ENCODE measurements around the gene MRAS. TPM values are rescaled to one million over a fixed set of nuclear protein-coding genes. Genes with fewer than 3 reads are reported as not detected.
"Not testable (repeated sequence)": the region's sequence is repeated elsewhere in the genome, so short reads cannot be mapped to it uniquely, and the experiment has no call there.

MRAS gene
- total and polyA plus RNA-seq, 8 donors: 18.1 to 48.0 (median 21.5) TPM

DNA sequence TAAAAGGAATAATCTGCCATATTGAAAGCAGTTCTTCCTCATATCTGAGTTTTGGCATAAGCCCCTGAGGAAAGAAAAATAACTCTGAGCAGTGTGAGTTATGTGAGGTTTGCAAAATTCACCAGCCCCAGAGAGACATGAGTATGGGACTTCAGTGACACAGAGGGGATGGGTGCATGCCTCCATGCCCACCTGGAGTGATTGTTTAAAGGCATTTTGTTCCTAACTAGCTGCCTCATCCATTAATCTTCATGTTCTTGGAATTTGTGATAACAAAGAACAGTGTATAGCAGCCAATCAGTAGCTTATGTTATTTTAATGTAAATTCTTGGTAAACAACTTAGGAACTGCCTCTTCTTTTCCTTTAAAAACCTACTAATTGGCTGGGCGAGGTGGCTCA, 74.9 kb downstream of the MRAS start:
- ATAC-seq: no peak
- no peak overlapping the region for H3K27ac ChIP-seq
- TF ChIP-seq CTCF (IDR thresholded peaks at IDR 0.05): no peak

GRCh38 chr3:138424323-138424722, 75.9 kb downstream of the MRAS start:
- Histone ChIP-seq H3K36me3 (no peaks in the 10 kb centered on the region), H3K9me3 (no peaks in the 10 kb centered on the region), H3K4me1 (no peaks in the 10 kb centered on the region), H3K4me3 (no peak overlapping the region), H3K27ac (no peak overlapping the region), H3K27me3 (no peaks in the 10 kb centered on the region)
- DNase-seq (no peak), ATAC-seq (no peak)
- TF ChIP-seq CTCF (IDR thresholded peaks at IDR 0.05): no peak
- intact Hi-C loops (cut with DNase I): loop anchor here in 1 of 2 donors (10.0 kb wide), 1 partner anchor 500 kb away; no protein-coding TSS in a partner anchor

More for the DNA sequence above, 74.9 kb downstream of the MRAS start:
- no peak for DNase-seq
- no peaks in the 10 kb centered on the region for H3K27me3 ChIP-seq
- H3K4me1 ChIP-seq: no peaks in the 10 kb centered on the region
- no peak overlapping the region for H3K4me3 ChIP-seq
- no peaks in the 10 kb centered on the region for H3K36me3 ChIP-seq
- intact Hi-C loops (cut with DNase I): loop anchor here in 1 of 2 donors (10.0 kb wide), 1 partner anchor 501 kb away; no protein-coding TSS in a partner anchor
- H3K9me3 ChIP-seq: no peaks in the 10 kb centered on the region

DNA sequence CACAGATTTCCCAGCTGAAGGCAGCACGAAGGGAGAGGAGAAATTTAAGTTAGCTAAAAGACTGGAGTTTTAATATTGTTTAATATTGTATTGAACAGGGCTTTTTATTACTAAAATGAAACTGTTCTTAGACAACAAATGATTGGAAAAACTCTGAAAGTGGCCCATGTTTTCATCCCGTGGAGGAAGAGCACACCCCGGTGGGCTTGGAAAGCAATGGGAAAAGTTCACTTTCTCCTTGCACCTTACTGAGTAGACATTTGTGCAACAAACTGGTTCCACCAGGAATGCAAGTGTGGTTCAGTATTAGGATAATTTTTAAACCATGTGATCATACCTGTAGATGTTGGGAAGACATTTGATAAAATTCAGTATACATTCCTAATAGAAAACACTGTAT, 77.8 kb downstream of the MRAS start:
- intact Hi-C loops (cut with DNase I): loop anchor here in 1 of 2 donors (10.0 kb wide), 1 partner anchor 499 kb away; no protein-coding TSS in a partner anchor

GRCh38 chr3:138426754-138427153, 78.4 kb downstream of the MRAS start:
- not testable (repeated sequence) for ATAC-seq, H3K27ac ChIP-seq, H3K9me3 ChIP-seq, H3K36me3 ChIP-seq, H3K27me3 ChIP-seq, DNase-seq, H3K4me3 ChIP-seq, H3K4me1 ChIP-seq
- intact Hi-C loops (cut with DNase I): loop anchor here in 1 of 2 donors (10.0 kb wide), 1 partner anchor 498 kb away; no protein-coding TSS in a partner anchor

More for the DNA sequence above, 77.8 kb downstream of the MRAS start:
- Histone ChIP-seq H3K4me1 (no peaks in the 10 kb centered on the region), H3K4me3 (no peak overlapping the region), H3K27ac (no peak overlapping the region), H3K36me3 (no peaks in the 10 kb centered on the region), H3K9me3 (no peaks in the 10 kb centered on the region), H3K27me3 (peaks cover 0 to 1% of the 10 kb centered on the region in 2 donors)
- DNase-seq: peak in 1 of 4 donors; percentile 20
- peak; percentile 22 to 24 for TF ChIP-seq CTCF (IDR thresholded peaks at IDR 0.05)
- no peak for ATAC-seq

DNA sequence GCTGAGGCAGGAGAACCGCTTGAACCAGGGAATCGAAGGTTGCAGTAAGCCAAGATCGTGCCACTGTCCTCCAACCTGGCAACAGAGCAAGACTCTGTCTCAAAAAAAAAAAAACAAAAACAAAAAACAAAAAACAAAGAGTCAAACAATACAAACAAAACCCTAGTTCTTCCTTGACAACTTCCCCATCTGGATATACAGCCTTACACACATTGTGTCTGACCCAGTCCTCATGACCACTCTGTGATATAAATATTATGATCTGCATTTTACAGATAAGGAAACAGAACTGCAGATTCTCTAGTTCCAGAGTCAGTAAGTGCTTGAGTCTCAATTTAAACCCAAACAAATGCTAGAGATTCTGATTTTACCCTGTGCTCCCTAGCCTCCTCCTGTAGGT, 81.3 kb downstream of the MRAS start:
- no peaks in the 10 kb centered on the region for H3K36me3 ChIP-seq
- peaks cover 4 to 11% of the 10 kb centered on the region in 2 donors for H3K4me1 ChIP-seq
- no peak overlapping the region for H3K27ac ChIP-seq
- DNase-seq: no peak
- intact Hi-C loops (cut with DNase I): loop anchor here in 1 of 2 donors (10.0 kb wide), 1 partner anchor 495 kb away; no protein-coding TSS in a partner anchor
- TF ChIP-seq CTCF (IDR thresholded peaks at IDR 0.05): no peak
- H3K4me3 ChIP-seq: no peak overlapping the region
- no peaks in the 10 kb centered on the region for H3K9me3 ChIP-seq
- no peak for ATAC-seq
- H3K27me3 ChIP-seq: peaks cover 7 to 34% of the 10 kb centered on the region in 2 donors
